ENCODE results near the gene UBE2S.

DNA sequence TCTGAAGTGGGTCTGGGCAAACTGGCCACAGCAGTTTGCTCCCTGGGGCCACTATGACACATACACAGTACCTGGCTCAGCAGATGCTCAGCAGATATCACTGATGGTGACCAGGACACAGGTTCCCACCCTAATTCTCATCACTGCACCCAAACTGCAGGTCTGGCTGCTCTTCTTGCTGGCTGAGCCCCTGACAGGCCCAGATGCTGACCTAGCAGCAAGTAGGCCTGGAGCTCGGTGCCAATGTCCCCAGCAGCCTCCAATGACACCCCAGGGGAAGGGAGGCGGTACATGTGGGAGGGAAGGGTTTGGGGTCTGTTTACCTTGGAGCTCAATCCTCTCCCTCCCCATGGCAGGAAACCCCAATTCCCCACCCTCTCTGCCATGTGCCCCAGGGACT lies 5.1 kb downstream of the UBE2S start:
- TF ChIP-seq, protein P1, sequence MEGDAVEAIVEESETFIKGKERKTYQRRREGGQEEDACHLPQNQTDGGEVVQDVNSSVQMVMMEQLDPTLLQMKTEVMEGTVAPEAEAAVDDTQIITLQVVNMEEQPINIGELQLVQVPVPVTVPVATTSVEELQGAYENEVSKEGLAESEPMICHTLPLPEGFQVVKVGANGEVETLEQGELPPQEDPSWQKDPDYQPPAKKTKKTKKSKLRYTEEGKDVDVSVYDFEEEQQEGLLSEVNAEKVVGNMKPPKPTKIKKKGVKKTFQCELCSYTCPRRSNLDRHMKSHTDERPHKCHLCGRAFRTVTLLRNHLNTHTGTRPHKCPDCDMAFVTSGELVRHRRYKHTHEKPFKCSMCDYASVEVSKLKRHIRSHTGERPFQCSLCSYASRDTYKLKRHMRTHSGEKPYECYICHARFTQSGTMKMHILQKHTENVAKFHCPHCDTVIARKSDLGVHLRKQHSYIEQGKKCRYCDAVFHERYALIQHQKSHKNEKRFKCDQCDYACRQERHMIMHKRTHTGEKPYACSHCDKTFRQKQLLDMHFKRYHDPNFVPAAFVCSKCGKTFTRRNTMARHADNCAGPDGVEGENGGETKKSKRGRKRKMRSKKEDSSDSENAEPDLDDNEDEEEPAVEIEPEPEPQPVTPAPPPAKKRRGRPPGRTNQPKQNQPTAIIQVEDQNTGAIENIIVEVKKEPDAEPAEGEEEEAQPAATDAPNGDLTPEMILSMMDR (IDR thresholded peaks at IDR 0.05): no peak
- no peak for TF ChIP-seq POLR2AphosphoS5 (IDR thresholded peaks at IDR 0.05)

All from breast epithelium (tissue), 3 donors.